HG03039 (cell line): ENCODE data around the gene KMT2C.
"Not testable (repeated sequence)": the region's sequence is repeated elsewhere in the genome, so short reads cannot be mapped to it uniquely, and the experiment has no call there.

ENCODE experiments used
- ATAC-seq: cut with Tn5 transposase; IDR thresholded peaks from one replicate; pipeline ENCODE4 v1.9.1; 2021; ENCODE audit warnings: mild to moderate bottlenecking, moderate library complexity; ENCODE audit not compliant: unreplicated experiment

The KMT2C gene

DNA sequence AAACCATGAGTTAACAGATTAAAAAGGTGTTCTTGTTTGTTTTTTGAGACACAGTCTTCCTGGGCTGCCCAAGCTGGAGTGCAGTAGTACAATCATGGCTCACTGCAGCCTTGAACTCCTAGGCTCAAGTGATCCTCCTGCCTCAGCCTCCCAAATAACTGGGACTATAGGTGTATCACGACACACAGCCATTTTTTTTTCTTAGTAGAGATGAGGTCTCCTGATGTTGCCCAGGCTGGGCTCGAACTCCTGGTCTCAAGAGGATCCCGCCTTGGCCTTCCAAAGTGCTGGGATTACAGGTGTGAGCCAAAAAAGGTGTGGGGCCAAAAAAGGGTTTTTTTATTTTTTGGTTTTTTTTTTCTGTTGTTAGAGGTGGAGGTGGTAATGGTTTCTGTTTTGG is 29.3 kb downstream of the KMT2C start:
- ATAC-seq: no peak

DNA sequence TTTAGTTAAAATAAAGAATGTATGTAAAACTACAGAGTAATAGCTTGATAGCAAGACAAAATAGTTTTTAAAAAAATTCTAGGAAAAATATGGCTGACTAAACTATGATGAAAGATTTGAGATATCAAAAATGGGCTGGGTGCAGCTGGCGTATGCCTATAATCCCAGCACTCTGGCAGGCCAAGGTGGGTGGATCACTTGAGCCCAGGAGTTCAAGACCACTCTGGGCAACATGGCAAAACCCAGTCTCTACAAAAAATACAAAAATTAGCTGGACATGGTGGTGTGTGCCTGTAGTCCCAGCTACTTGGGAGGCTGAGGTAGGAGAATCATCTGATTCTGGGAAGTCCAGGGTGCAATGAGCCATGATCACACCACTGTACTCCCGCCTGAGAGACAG is 29.8 kb downstream of the KMT2C start:
- ATAC-seq: not testable (repeated sequence)

DNA sequence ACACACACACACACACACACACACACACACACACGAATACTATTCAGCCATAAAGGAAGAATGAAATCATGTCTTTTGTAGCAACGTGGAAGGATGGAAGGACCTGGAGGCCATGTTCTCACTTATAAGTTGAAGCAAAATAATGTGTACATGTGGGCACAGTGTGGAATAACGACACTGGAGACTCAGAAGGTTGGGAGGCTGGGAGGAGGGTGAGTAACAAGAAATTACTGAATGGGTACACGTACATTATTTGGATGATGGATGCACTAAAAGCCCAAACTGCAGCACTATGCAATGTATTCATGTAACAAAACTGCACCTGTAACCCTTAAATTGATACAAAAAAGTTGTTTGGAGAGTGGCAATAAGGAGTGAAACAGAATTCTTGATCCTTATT is 32.1 kb downstream of the KMT2C start:
- no peak for ATAC-seq

DNA sequence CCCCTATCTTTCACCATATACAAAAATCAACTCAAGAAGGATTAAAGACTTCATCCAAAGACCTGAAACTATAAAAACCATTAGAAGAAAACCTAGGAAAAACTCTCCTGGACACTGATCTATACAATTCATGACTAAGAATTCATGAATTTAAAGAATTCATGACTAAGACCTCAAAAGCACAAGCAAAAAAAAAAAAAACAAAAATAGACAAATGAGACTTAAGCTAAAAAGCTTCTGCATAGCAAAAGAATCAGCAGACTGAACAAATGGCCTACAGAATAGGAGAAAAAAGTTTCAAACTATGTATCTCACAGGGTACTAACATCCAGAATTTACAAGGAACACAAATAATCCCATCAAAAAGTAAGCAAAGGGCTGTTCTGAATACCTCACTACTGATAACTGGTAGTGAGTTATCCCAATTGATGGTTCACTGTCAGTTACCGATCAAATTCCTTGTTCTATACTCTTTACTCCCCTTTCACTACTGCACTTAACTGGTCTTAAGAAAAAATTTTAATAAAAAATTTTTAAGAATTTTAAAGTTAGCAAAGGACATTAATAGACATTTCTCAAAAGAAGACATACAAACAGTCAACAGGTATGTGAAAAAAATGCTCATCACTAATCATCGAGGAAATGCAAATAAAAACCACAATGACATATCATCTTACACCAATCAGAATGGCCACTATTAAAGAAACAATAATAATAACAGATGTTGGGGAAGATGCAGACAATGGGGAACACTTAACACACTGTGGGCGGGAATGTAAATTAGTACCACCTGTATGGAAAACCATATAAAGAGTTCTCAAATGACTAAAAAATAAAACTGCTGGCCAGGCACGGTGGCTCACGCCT is 33.2 kb downstream of the KMT2C start:
- no peak for ATAC-seq

DNA sequence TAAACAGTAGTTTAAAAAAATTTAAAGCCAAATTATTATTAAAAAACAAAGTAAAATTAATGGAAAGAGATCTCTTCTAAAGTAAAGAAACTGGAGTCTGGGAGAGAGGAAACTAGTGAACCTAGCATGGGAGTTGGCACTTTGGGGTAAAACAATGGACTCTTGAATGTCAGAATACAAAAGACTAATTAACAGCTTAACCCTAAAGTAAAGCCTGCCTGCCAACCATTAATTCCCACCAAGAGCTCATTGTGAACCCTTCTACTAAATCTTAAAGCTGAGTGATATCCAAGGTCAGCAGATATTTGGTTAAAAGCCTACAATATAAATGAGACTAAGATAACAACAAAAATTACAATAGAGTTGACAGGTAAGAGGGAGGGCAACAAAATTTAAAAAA is 36.5 kb downstream of the KMT2C start:
- ATAC-seq: no peak

DNA sequence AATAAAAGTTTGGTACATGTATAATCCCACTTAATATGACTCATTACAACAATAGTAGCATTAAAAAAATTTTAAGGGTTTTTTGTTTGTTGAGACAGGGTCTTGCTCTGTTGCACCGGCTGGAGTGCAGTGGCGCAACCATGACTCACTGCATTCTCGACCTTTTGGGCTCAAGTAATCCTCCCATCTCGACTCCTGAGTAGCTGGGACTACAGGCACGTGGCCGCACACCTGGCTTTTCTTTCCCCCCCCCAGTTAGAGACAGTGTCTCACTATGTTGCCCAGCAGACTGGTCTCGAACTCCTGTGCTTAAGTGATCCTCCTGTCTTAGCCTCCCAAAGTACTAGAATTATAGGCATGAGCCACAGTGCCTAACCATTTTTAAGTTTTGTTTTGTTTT is 40.7 kb downstream of the KMT2C start:
- ATAC-seq: no peak

DNA sequence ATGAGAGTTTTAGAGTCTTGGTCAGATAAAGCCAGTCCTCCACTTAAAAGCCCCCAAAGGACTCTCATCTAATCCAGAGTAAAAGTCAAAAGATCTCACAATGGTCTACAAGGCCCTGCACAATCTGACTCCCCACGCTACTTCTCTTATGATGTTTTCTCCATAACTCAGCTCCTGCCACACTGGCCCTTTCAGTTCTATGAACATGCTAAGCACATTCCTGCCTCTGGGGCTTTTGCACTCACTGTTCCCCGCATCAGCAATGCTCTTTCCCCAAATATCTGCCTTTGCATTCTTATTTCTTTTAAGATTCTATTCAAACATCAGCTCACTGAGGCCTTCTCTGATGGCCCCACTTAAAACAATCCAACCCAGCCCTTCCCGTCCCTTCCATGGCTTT is 41.6 kb downstream of the KMT2C start:
- not testable (repeated sequence) for ATAC-seq

DNA sequence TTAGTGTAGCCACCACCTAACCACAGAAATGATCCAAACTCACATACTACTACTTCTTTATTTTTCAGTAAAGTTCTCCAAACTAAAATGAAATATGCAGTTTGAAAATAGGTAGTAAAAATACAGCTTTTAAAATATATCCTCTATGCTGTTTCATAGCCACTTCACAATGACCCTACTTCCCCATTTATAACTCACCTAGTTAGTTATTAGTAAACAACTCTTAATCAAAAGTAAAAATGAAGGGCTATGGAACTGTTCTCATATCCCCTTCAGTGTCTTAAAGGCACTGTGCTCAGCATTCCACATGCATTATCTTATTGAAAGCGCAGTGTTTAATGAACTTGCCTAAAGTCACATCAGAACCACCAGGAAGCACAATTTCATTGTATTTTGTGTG is 43.5 kb downstream of the KMT2C start:
- no peak for ATAC-seq

DNA sequence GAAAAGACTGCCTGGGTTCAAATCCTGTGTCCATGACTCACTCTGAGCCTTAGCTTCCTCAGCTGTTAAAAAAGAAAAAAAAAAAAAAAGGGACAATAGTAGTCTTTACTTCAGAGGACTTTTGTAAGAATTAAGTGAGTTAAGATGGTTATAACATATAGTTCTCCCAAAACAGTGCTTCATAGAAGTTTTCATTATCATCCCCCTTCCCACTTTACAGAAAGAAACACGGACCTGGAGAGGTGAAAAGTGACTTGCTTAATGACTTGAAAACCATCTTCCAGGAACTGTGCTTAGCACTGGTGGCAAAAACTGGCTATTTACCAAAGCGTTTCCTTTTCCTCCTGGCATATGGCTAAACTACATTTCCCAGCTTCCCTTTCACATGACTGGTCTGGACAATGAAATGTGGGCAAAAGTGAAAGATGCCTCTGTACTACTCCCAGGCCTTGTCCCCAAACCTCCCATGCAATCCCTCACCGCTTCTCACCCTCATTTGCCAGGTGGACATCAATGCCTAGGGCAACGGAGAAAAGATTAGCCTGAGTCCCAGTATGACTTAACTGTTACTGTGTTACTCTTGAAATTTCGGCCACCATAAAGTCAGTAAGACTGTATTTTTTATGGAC is 49.6 kb downstream of the KMT2C start:
- not testable (repeated sequence) for ATAC-seq

DNA sequence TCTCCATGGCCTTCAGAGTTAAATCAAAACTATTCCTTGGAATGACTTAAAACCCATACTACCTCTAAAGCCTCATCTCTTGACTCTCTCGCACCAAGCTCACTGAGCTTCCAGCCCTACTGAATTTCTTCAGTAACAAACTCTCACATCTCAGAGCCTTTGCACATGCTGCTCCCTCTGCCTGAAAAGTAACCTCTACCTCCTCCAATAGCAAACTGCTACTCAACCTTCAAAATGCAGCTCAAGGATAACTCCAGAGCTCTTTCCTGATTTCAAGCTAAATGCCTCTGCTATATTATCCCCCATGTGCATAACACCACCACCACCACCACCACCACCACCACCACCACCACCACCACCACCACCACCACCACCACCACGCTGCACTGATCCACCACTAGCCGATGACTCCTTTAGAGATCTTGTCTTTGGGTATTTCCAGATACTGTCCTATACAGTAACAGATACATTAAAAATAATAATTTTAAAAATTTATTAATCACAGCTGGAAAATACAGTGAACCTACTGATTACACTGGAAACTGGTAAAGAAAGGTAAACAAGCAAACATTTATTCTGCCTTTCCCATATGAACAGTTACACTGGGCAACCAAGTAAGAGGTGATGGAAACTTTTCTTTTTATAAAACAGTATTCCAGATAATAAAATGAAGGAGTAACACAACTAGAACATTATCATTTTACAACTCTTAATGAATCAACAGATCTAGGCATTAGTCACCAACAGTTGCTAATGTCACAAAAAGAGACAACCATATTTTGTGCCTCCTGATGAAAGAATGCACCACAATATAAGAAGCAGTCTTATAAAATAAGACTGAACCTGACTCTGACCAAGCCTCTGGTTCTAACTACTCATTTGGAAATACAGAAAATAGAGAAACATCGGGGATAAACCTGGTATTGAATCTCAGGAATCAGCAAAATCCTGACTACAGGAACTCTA is 51.3 kb downstream of the KMT2C start:
- ATAC-seq: not testable (repeated sequence)

DNA sequence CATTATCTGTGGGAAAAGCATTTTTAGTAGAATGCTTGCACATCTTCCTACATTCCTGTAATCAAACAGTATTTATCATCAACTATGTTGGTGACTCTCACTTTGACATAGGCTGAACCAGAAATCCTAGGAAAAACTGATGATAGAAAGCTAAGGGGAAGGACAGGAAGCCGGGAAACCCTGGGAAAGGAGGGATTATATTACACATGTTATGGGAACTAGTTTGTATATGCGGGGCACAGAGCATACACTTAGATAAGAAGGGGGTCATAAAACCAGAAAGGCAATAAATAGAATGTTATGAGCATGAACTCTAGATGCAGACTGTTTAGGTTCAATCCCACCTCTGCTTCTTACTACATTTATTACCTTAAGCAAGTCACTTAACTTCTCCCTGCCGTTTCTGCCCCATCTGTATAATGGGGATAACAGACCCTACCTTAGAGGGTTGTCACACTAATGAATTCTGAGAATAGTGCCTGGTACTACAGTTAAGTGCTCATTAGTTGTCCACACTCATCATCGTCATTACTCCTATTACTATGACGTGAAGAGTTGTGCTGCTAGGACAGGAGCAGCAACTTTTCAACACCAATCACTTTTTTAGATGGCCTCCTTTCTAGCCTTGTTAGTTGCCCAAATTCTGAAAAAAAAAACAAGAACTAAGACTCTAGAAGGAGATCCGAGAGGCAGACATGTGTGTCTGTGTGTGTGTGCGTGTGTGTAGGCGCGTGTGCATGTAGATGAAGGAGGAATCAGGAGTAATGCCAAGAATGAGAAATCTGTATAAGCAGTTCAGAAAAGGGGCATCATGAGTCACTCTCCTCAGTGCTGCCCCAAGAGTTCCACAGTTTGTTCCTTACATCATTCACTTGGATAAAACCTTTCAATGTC is 52.2 kb downstream of the KMT2C start:
- no peak for ATAC-seq

DNA sequence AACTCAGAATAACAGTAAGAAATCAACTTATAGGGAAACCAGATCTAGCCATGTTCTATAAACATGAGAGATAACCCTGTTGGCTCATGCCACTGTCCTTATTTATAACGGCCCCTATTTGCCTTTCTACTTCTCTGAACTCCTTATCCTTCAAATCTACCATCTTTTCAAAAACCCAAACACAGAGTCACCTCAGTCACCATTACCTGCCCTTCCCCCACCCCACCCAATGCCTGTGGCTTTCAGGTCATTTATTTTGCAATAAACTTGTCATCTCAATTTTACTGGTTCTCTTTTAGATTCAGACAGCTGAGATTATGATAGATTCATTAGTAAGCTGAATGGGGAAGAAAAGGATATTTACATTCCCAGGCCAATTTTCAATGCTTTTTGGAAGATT is 53.6 kb downstream of the KMT2C start:
- no peak for ATAC-seq

DNA sequence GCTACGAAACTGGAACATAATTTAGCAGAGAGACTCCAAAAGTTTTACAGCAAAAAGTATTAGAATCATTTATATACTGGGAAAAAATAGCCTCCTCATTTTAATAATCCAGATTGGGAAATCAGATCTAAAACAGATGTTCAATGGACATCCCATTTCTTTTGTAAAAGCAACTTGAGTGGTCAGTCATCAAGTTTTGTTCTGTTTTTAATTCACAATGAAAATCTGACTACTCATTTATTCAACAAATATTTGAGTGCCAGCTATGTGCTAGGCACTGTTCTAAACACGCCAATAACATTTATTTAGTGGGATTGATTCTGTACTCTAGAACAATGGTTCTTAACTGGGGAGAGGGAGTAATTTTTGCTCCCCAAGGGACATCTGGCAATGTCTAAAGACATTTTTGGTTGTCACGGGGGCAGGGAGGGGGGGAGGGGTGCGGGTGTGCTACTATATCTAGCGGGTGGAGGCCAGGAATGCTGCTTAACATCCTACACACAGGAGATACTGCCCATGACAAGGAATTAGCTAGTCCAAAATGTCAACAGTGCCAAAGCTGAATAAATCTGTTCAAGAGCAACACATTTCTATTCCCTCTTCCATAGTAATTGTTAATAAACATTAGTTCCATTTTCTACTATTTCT is 54.7 kb downstream of the KMT2C start:
- ATAC-seq: not testable (repeated sequence)

DNA sequence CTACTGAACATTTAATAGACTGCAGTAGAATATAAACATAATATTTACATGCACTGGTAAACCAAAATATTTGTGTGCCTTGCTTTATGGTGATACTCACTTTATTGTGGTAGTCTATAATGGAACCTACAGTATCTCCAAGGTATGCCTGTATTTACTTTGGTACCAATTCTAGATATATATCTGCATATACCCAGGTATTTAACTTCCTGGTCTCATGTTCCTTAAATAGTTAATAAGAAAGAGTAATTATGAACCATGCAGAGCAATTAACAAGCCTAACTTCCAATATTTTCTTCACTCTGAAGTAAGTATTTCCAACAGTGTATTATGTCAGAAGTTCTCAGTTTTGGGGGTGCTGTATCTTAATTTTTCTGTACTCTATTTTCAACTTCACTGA is 57.3 kb downstream of the KMT2C start:
- ATAC-seq: not testable (repeated sequence)

DNA sequence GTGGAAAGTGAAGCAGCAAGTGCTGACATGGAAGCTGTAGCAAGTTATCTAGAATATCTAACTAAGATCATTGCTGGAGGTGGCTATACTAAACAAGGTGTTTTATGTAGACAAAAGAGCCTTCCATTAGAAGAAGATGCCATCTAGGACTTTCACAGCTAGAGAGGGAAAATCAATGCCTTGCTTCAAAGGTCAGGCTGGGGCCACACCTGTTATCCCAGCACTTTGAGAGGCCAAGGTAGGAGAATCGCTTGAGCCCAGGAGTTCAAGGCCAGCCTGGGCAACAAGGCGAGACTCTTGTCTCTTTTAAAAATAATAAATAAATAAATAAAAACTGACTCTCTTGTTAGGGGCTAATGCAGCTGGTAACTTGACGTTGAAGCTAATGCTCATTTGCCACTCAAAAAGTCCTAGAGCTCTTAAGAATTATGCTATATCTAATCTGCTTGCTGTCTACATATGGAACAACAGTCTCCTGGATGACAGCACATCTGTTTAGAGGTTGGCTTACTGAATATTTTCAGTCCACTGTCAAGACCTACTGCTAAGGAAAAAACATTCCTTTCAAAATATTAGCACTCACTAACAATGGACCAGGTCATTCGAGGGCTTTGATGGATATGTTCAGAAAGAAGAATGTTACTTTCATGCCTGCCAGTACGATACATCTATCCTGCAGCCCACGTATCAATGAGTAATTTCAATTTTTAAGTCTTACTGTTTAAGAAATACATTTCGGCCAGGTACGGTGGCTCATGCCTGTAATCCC is 58.9 kb downstream of the KMT2C start:
- ATAC-seq: not testable (repeated sequence)

DNA sequence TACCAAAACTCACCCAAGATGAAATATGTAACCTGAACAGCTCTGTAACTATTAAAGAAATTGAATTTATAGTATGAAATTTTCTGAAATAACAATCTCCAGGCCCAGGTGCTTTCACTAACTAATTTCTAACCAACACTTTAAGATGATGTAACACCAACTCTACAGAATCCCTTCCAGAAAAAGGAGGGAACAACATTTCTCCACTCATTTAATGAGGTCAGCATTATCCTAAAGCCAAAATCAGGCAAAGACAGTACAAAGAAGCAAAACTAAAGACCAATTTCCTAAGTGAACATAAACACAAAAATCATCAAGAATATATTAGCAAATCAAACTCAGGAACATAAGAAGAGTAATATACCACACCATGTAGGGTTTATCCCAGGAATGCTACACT is 65.5 kb downstream of the KMT2C start:
- ATAC-seq: no peak

DNA sequence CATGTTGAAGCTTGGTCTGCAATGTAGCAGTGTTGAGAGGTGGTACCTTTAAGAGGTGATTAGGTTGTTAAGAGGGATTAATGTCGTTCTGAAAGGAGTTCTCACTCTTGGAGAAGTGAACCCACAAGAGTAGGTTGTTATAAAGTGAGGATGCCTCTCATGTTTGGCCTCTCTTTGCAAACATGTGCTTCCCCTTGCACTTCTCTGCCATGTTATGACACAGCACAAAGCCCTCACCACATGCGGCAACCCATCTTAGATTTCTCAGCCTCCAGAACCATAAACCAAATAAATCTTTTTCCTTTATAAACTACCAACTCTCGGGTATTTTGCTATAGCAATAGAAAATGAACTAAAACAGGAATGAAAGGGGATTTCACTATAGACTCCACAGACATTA is 66.3 kb downstream of the KMT2C start:
- no peak for ATAC-seq

DNA sequence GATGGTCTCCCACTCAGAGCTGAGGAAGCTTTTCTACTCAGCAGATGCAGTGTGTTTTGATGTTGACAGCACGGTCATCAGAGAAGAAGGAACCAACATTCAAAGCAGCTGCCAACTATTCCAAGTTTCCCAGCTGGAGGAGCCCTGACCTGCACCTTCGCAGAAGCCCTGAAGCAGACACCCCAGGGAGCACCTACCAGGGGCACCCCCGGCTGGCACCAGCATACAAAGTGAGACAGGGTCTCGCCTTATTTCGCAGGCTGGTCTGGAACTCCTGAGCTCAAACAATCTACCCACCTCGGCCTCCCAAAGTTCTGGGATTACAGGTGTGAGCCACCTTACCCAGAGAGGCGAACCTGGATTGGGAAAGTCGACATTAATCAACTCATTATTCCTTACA is 68.6 kb downstream of the KMT2C start:
- no peak for ATAC-seq

DNA sequence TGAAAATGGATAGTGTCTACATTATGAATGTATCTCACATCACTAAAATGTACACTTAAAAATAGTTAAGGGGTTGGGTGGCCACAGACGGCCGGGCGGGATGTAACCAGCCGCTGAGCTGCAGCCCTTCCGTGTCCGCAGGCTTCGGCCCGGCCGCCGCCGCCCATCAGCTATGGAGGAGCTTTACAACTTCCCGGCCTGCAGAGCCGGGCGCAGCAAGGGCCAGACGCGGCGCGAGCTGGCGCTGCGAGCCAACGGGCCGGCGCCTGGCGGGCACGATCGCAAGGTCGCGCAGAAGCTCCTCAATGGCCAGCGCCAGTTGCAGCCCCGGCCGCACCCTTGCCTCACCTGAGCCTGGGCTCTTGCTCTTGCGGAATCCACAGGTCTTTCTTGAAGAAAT is 69.1 kb downstream of the KMT2C start:
- no peak for ATAC-seq
